A549 (cell line): ENCODE results near the gene INTS6.

Experiments used
- CEBPB ChIP-seq, 2 experiments: fragments of >200 bp in 1 of 2; sonication (Bioruptor Twin) in 1 of 2; formaldehyde crosslinking in 1 of 2; IDR thresholded peaks; 2 replicates each; pipeline ENCODE4 v1.6.1; 2012 to 2016
- CHD2 ChIP-seq: fragments of 150-350 bp; IDR thresholded peaks from 2 replicates; pipeline ENCODE4 v1.6.1; 2014; ENCODE audit warnings: low read length; ENCODE audit not compliant: partially characterized antibody
- EHMT2 ChIP-seq: fragments of 200-600 bp; sonication (generic); IDR thresholded peaks from 2 replicates; pipeline ENCODE4 v1.6.1; 2016; ENCODE audit warnings: antibody characterized with exemption, low read depth, mild to moderate bottlenecking, moderate library complexity
- ESRRA ChIP-seq: fragments of 150-350 bp; IDR thresholded peaks from 2 replicates; pipeline ENCODE4 v1.6.1; 2014; ENCODE audit warnings: mild to moderate bottlenecking, low read length, borderline replicate concordance
- JUNB ChIP-seq: fragments of >200 bp; sonication (Bioruptor Twin); formaldehyde crosslinking; IDR thresholded peaks from 2 replicates; pipeline ENCODE4 v1.6.1; 2016
- MAZ ChIP-seq: fragments of 150-350 bp; IDR thresholded peaks from 2 replicates; pipeline ENCODE4 v1.6.1; 2014; ENCODE audit warnings: antibody characterized with exemption, low read depth, low read length, borderline replicate concordance
- NR3C1 ChIP-seq: fragments of >200 bp; sonication (Bioruptor Twin); formaldehyde crosslinking; IDR thresholded peaks from 3 replicates; pipeline ENCODE4 v1.6.1; 2017
- PBX3 ChIP-seq: IDR thresholded peaks from 2 replicates; pipeline ENCODE4 v1.6.1; 2012
- POLR2A ChIP-seq: IDR thresholded peaks from 2 replicates; pipeline ENCODE4 v1.6.1; 2012; ENCODE audit warnings: mild to moderate bottlenecking, low read length
- RFX5 ChIP-seq: fragments of 450-650 bp; IDR thresholded peaks from 2 replicates; pipeline ENCODE4 v1.7.1; 2014; ENCODE audit warnings: antibody characterized with exemption, mild to moderate bottlenecking, moderate library complexity
- ZFP36 ChIP-seq: fragments of 450-650 bp; IDR thresholded peaks from 2 replicates; pipeline ENCODE4 v1.6.1; 2014; ENCODE audit warnings: borderline replicate concordance; ENCODE audit not compliant: partially characterized antibody
- TF ChIP-seq, protein P1 (sequence below): fragments of >200 bp; sonication (Bioruptor Twin); formaldehyde crosslinking; IDR thresholded peaks from 3 replicates; pipeline ENCODE4 v1.5.1; 2016
- TF ChIP-seq, protein P2 (sequence below): fragments of 200-600 bp; sonication (generic); IDR thresholded peaks from 2 replicates; pipeline ENCODE4 v1.6.1; 2016; ENCODE audit warnings: antibody characterized with exemption, mild to moderate bottlenecking, moderate library complexity

DNA sequence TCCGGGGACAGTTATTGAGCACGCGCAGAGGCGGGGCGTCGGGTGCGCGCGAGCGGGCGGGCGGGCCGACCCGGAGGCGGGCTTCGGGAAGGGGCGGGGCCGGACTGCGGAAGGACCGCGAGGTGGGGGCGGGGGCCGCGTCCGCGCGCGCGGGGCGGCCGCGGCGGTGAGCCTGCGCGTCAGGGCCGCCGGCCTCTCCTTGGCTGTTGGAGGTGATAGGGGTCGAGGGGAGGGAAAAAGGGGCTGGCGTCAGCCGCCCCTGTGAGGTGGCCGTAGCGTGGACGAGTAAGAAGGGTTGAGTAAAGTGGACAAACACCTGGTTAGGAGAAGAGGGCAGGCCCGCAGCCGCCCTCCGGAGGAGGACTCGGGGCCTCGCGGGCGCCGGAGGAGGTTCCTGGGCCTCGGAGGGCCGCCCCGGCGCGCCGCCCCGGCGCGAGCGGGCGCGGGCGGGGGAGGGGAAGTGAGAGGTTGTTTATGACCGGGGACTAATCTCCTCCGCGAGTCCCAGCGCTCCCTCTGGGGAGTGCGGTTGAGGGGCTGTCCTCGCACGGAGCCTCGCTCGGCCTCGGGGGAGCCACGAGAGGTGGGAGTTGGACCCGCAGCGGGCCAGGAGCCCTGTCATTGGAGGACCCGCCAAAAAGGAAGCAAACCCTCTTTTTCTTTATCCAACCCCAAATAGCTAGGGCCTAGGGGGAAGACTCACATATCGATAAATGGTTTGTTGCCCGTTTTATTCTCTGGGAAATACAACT is 547 bp upstream of the INTS6 start:
- TF ChIP-seq POLR2A (peak; percentile 39), ESRRA (no peak), CEBPB (IDR thresholded peaks at IDR 0.05) (no peak), PBX3 (no peak), RFX5 (no peak), NR3C1 (no peak), MAZ (no peak), JUNB (no peak), ZFP36 (no peak), CHD2 (no peak), EHMT2 (no peak)
- TF ChIP-seq, protein P1, sequence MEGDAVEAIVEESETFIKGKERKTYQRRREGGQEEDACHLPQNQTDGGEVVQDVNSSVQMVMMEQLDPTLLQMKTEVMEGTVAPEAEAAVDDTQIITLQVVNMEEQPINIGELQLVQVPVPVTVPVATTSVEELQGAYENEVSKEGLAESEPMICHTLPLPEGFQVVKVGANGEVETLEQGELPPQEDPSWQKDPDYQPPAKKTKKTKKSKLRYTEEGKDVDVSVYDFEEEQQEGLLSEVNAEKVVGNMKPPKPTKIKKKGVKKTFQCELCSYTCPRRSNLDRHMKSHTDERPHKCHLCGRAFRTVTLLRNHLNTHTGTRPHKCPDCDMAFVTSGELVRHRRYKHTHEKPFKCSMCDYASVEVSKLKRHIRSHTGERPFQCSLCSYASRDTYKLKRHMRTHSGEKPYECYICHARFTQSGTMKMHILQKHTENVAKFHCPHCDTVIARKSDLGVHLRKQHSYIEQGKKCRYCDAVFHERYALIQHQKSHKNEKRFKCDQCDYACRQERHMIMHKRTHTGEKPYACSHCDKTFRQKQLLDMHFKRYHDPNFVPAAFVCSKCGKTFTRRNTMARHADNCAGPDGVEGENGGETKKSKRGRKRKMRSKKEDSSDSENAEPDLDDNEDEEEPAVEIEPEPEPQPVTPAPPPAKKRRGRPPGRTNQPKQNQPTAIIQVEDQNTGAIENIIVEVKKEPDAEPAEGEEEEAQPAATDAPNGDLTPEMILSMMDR, result no peak
- TF ChIP-seq, protein P2, sequence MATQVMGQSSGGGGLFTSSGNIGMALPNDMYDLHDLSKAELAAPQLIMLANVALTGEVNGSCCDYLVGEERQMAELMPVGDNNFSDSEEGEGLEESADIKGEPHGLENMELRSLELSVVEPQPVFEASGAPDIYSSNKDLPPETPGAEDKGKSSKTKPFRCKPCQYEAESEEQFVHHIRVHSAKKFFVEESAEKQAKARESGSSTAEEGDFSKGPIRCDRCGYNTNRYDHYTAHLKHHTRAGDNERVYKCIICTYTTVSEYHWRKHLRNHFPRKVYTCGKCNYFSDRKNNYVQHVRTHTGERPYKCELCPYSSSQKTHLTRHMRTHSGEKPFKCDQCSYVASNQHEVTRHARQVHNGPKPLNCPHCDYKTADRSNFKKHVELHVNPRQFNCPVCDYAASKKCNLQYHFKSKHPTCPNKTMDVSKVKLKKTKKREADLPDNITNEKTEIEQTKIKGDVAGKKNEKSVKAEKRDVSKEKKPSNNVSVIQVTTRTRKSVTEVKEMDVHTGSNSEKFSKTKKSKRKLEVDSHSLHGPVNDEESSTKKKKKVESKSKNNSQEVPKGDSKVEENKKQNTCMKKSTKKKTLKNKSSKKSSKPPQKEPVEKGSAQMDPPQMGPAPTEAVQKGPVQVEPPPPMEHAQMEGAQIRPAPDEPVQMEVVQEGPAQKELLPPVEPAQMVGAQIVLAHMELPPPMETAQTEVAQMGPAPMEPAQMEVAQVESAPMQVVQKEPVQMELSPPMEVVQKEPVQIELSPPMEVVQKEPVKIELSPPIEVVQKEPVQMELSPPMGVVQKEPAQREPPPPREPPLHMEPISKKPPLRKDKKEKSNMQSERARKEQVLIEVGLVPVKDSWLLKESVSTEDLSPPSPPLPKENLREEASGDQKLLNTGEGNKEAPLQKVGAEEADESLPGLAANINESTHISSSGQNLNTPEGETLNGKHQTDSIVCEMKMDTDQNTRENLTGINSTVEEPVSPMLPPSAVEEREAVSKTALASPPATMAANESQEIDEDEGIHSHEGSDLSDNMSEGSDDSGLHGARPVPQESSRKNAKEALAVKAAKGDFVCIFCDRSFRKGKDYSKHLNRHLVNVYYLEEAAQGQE, result no peak
